Measurements from ENCODE around the gene NPY.

DNA sequence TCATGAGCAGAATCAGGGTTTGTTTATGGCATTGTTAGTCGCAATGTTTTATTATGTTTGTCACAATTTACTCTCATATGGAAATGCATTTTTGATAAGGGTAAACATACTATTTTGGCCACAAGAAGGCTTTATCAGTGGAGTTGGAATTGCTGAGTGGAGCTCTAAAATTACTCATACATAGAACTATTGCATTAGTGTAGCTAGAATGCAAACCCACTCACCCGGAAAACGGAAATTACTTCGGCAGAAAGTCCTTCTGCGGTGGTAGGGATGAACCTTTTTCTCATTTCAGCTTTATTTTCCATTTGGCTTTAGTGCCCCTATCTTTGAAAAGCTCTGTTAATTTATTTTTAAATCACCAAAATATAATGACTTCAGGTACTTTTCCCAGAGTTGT is 42.8 kb upstream of the NPY start:
- TF ChIP-seq, protein P1, sequence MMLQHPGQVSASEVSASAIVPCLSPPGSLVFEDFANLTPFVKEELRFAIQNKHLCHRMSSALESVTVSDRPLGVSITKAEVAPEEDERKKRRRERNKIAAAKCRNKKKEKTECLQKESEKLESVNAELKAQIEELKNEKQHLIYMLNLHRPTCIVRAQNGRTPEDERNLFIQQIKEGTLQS (IDR thresholded peaks at IDR 0.05), result no peak
- TF ChIP-seq, protein P2, sequence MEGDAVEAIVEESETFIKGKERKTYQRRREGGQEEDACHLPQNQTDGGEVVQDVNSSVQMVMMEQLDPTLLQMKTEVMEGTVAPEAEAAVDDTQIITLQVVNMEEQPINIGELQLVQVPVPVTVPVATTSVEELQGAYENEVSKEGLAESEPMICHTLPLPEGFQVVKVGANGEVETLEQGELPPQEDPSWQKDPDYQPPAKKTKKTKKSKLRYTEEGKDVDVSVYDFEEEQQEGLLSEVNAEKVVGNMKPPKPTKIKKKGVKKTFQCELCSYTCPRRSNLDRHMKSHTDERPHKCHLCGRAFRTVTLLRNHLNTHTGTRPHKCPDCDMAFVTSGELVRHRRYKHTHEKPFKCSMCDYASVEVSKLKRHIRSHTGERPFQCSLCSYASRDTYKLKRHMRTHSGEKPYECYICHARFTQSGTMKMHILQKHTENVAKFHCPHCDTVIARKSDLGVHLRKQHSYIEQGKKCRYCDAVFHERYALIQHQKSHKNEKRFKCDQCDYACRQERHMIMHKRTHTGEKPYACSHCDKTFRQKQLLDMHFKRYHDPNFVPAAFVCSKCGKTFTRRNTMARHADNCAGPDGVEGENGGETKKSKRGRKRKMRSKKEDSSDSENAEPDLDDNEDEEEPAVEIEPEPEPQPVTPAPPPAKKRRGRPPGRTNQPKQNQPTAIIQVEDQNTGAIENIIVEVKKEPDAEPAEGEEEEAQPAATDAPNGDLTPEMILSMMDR (IDR thresholded peaks at IDR 0.05; ENCODE audit: low read depth, low read length, missing input control), result no peak
- no peak for TF ChIP-seq SP1 (IDR thresholded peaks at IDR 0.05)
- no peak for TF ChIP-seq EGR1 (IDR thresholded peaks at IDR 0.05; ENCODE audit: low read depth in 2 of 2)
- TF ChIP-seq, protein P3, sequence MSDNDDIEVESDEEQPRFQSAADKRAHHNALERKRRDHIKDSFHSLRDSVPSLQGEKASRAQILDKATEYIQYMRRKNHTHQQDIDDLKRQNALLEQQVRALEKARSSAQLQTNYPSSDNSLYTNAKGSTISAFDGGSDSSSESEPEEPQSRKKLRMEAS (IDR thresholded peaks at IDR 0.05), result no peak
- TF ChIP-seq, protein P4, sequence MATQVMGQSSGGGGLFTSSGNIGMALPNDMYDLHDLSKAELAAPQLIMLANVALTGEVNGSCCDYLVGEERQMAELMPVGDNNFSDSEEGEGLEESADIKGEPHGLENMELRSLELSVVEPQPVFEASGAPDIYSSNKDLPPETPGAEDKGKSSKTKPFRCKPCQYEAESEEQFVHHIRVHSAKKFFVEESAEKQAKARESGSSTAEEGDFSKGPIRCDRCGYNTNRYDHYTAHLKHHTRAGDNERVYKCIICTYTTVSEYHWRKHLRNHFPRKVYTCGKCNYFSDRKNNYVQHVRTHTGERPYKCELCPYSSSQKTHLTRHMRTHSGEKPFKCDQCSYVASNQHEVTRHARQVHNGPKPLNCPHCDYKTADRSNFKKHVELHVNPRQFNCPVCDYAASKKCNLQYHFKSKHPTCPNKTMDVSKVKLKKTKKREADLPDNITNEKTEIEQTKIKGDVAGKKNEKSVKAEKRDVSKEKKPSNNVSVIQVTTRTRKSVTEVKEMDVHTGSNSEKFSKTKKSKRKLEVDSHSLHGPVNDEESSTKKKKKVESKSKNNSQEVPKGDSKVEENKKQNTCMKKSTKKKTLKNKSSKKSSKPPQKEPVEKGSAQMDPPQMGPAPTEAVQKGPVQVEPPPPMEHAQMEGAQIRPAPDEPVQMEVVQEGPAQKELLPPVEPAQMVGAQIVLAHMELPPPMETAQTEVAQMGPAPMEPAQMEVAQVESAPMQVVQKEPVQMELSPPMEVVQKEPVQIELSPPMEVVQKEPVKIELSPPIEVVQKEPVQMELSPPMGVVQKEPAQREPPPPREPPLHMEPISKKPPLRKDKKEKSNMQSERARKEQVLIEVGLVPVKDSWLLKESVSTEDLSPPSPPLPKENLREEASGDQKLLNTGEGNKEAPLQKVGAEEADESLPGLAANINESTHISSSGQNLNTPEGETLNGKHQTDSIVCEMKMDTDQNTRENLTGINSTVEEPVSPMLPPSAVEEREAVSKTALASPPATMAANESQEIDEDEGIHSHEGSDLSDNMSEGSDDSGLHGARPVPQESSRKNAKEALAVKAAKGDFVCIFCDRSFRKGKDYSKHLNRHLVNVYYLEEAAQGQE (IDR thresholded peaks at IDR 0.05), result no peak
- TF ChIP-seq, protein P5, sequence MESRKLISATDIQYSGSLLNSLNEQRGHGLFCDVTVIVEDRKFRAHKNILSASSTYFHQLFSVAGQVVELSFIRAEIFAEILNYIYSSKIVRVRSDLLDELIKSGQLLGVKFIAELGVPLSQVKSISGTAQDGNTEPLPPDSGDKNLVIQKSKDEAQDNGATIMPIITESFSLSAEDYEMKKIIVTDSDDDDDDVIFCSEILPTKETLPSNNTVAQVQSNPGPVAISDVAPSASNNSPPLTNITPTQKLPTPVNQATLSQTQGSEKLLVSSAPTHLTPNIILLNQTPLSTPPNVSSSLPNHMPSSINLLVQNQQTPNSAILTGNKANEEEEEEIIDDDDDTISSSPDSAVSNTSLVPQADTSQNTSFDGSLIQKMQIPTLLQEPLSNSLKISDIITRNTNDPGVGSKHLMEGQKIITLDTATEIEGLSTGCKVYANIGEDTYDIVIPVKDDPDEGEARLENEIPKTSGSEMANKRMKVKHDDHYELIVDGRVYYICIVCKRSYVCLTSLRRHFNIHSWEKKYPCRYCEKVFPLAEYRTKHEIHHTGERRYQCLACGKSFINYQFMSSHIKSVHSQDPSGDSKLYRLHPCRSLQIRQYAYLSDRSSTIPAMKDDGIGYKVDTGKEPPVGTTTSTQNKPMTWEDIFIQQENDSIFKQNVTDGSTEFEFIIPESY (IDR thresholded peaks at IDR 0.05), result no peak

Data from liver (tissue), 3 donors.